Neural progenitor cell (in vitro differentiated cells): ENCODE results near the gene TLN1. TPM values are rescaled to one million over a fixed set of nuclear protein-coding genes. Genes with fewer than 3 reads are reported as not detected.

Source experiments
- DNase-seq: peaks from one replicate; pipeline ENCODE4 v3.0.0-alpha.2; 2016; ENCODE audit warnings: low spot score
- H2AFZ ChIP-seq: fragments of 200-600 bp; sonication (generic); replicated peaks from 2 replicates; pipeline ENCODE4 v1.6.1; 2016; ENCODE audit warnings: antibody characterized with exemption
- H3F3A ChIP-seq: fragments of 200-600 bp; sonication (generic); 2 replicates; pipeline ENCODE4 v1.6.1; 2016; ENCODE audit warnings: antibody characterized with exemption, low read depth
- H3K27ac ChIP-seq: fragments of 200-600 bp; sonication (generic); 2 replicates; pipeline ENCODE4 v1.5.1; 2016; ENCODE audit warnings: mild to moderate bottlenecking
- H3K27me3 ChIP-seq: fragments of 200-600 bp; sonication (generic); 2 replicates; pipeline ENCODE4 v1.6.1; 2016; ENCODE audit warnings: mild to moderate bottlenecking, moderate library complexity
- H3K36me3 ChIP-seq: fragments of 200-600 bp; sonication (generic); 2 replicates; pipeline ENCODE4 v1.5.1; 2016
- H3K4me1 ChIP-seq: fragments of 200-600 bp; sonication (generic); 2 replicates; pipeline ENCODE4 v1.6.1; 2016; ENCODE audit warnings: mixed run types
- H3K4me2 ChIP-seq: fragments of 200-600 bp; sonication (generic); 2 replicates; pipeline ENCODE4 v1.6.1; 2016
- H3K4me3 ChIP-seq: fragments of 200-600 bp; sonication (generic); 2 replicates; pipeline ENCODE4 v1.5.1; 2016
- H3K79me2 ChIP-seq: fragments of 200-600 bp; sonication (generic); 2 replicates; pipeline ENCODE4 v1.6.1; 2016; ENCODE audit warnings: low read depth
- H3K9ac ChIP-seq: fragments of 200-600 bp; sonication (generic); 2 replicates; pipeline ENCODE4 v1.6.1; 2016
- H3K9me3 ChIP-seq: fragments of 200-600 bp; sonication (generic); 2 replicates; pipeline ENCODE4 v1.5.1; 2016; ENCODE audit warnings: low read depth
- H4K20me1 ChIP-seq: fragments of 200-600 bp; sonication (generic); 2 replicates; pipeline ENCODE4 v1.6.1; 2016; ENCODE audit warnings: low read depth
- H3K27ac Mint-ChIP-seq: 3 replicates; pipeline ENCODE4 v1.8.0; 2021; ENCODE audit warnings: mixed read lengths
- H3K27me3 Mint-ChIP-seq: 2 replicates; pipeline ENCODE4 v1.8.0; 2022; ENCODE audit warnings: low read depth, mild to moderate bottlenecking, inconsistent platforms, moderate library complexity, mixed read lengths; ENCODE audit not compliant: insufficient read depth
- H3K36me3 Mint-ChIP-seq: 3 replicates; pipeline ENCODE4 v1.8.0; 2021; ENCODE audit warnings: mixed read lengths
- H3K4me1 Mint-ChIP-seq: 3 replicates; pipeline ENCODE4 v1.8.0; 2021; ENCODE audit warnings: mixed read lengths
- H3K4me3 Mint-ChIP-seq: 3 replicates; pipeline ENCODE4 v1.8.0; 2021; ENCODE audit warnings: mild to moderate bottlenecking, moderate library complexity, mixed read lengths
- H3K9me3 Mint-ChIP-seq: 3 replicates; pipeline ENCODE4 v1.8.0; 2020; ENCODE audit warnings: mixed read lengths
- CTCF ChIP-seq: fragments of 200-600 bp; sonication (generic); IDR thresholded peaks from 2 replicates; pipeline ENCODE4 v1.5.1; 2017; ENCODE audit warnings: antibody characterized with exemption, mild to moderate bottlenecking
- EZH2 ChIP-seq: fragments of 200-600 bp; sonication (generic); IDR thresholded peaks from 2 replicates; pipeline ENCODE4 v1.6.1; 2017; ENCODE audit warnings: antibody characterized with exemption, mild to moderate bottlenecking, moderate library complexity
- EZH2phosphoT487 ChIP-seq: fragments of 200-600 bp; sonication (generic); IDR thresholded peaks from 2 replicates; pipeline ENCODE4 v1.6.1; 2017; ENCODE audit warnings: antibody characterized with exemption
- total RNA-seq: library from RNA; depleted of rRNA; stranded (reverse); fragments of >200 nt; gene quantifications from 2 replicates; pipeline ENCODE4 v1.2.3, GENCODE V29; 2015; ENCODE audit warnings: low replicate concordance

TLN1 gene
- total RNA-seq, 1 donor from 2014 or later: 36.7 TPM

- H4K20me1 ChIP-seq: peaks cover 29% of the 10 kb centered on the region
Observed at GRCh38 chr9:35767458-35767857, 35.5 kb upstream of the TLN1 start.

GRCh38 chr9:35766997-35767396 is 35.0 kb upstream of the TLN1 start:
- Histone ChIP-seq H3K4me2 (no peak overlapping the region), H3K79me2 (peaks cover 35% of the 10 kb centered on the region), H3K36me3 (no peaks in the 10 kb centered on the region), H3K9ac (no peak overlapping the region), H3K4me3 (no peak overlapping the region), H3F3A (peaks cover 14% of the 10 kb centered on the region), H3K9me3 (no peaks in the 10 kb centered on the region), H4K20me1 (peaks cover 30% of the 10 kb centered on the region), H3K27ac (no peak overlapping the region), H3K27me3 (no peaks in the 10 kb centered on the region), H2AFZ (no peak overlapping the region), H3K4me1 (peaks cover 13% of the 10 kb centered on the region)
- no peaks in the 10 kb centered on the region for H3K36me3 Mint-ChIP-seq
- no peak for DNase-seq
- no peaks in the 10 kb centered on the region for H3K9me3 Mint-ChIP-seq
- no peaks in the 10 kb centered on the region for H3K27me3 Mint-ChIP-seq
- H3K27ac Mint-ChIP-seq: no peak overlapping the region
- H3K4me3 Mint-ChIP-seq: no peak overlapping the region
- no peaks in the 10 kb centered on the region for H3K4me1 Mint-ChIP-seq
- TF ChIP-seq EZH2: no peak
- no peak for TF ChIP-seq EZH2phosphoT487
- TF ChIP-seq CTCF: no peak

More at GRCh38 chr9:35767458-35767857, 35.5 kb upstream of the TLN1 start:
- Histone ChIP-seq H3K4me2 (no peak overlapping the region), H3K9ac (no peak overlapping the region), H2AFZ (no peak overlapping the region), H3K36me3 (no peaks in the 10 kb centered on the region), H3K4me1 (peaks cover 9% of the 10 kb centered on the region), H3K27me3 (no peaks in the 10 kb centered on the region), H3K9me3 (no peaks in the 10 kb centered on the region), H3K79me2 (peaks cover 33% of the 10 kb centered on the region), H3K4me3 (no peak overlapping the region), H3F3A (peaks cover 10% of the 10 kb centered on the region), H3K27ac (no peak overlapping the region)
- H3K4me1 Mint-ChIP-seq: no peaks in the 10 kb centered on the region
- no peaks in the 10 kb centered on the region for H3K27me3 Mint-ChIP-seq
- H3K9me3 Mint-ChIP-seq: no peaks in the 10 kb centered on the region
- TF ChIP-seq EZH2: no peak
- TF ChIP-seq EZH2phosphoT487: no peak
- TF ChIP-seq CTCF: no peak
- DNase-seq: no peak
- H3K27ac Mint-ChIP-seq: no peak overlapping the region
- H3K4me3 Mint-ChIP-seq: no peak overlapping the region
- H3K36me3 Mint-ChIP-seq: no peaks in the 10 kb centered on the region

- no peak overlapping the region for H3K27ac Mint-ChIP-seq
- Histone ChIP-seq H2AFZ (no peak overlapping the region), H3K4me3 (no peak overlapping the region), H3K27me3 (no peaks in the 10 kb centered on the region), H3K9ac (no peak overlapping the region), H3K4me1 (peaks cover 18% of the 10 kb centered on the region), H3K27ac (no peak overlapping the region), H3K79me2 (peaks cover 67% of the 10 kb centered on the region), H3F3A (peaks cover 16% of the 10 kb centered on the region), H3K4me2 (no peak overlapping the region), H3K9me3 (no peaks in the 10 kb centered on the region), H4K20me1 (peaks cover 19% of the 10 kb centered on the region), H3K36me3 (no peaks in the 10 kb centered on the region)
- no peaks in the 10 kb centered on the region for H3K9me3 Mint-ChIP-seq
- TF ChIP-seq EZH2 (no peak), CTCF (no peak), EZH2phosphoT487 (no peak)
- H3K4me3 Mint-ChIP-seq: no peak overlapping the region
- peaks cover 12% of the 10 kb centered on the region for H3K4me1 Mint-ChIP-seq
- H3K36me3 Mint-ChIP-seq: peaks cover 2% of the 10 kb centered on the region
- DNase-seq: no peak
- no peaks in the 10 kb centered on the region for H3K27me3 Mint-ChIP-seq
Observed at GRCh38 chr9:35763803-35764202, 31.8 kb upstream of the TLN1 start.
